ENCODE data around the gene NPY2R.

- TF ChIP-seq, protein P1, sequence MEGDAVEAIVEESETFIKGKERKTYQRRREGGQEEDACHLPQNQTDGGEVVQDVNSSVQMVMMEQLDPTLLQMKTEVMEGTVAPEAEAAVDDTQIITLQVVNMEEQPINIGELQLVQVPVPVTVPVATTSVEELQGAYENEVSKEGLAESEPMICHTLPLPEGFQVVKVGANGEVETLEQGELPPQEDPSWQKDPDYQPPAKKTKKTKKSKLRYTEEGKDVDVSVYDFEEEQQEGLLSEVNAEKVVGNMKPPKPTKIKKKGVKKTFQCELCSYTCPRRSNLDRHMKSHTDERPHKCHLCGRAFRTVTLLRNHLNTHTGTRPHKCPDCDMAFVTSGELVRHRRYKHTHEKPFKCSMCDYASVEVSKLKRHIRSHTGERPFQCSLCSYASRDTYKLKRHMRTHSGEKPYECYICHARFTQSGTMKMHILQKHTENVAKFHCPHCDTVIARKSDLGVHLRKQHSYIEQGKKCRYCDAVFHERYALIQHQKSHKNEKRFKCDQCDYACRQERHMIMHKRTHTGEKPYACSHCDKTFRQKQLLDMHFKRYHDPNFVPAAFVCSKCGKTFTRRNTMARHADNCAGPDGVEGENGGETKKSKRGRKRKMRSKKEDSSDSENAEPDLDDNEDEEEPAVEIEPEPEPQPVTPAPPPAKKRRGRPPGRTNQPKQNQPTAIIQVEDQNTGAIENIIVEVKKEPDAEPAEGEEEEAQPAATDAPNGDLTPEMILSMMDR (optimal IDR thresholded peaks at IDR 0.05 in 1 of 3, IDR thresholded peaks at IDR 0.05 in 1 of 3, conservative IDR thresholded peaks at IDR 0.05 in 1 of 3; ENCODE audit: extremely low read depth in 1 of 3, insufficient read depth in 2 of 3, low read length in 3 of 3), result no peak
- no peak for TF ChIP-seq EZH2 (IDR thresholded peaks at IDR 0.05; ENCODE audit: low read length)
Observed at GRCh38 chr4:155245105-155245504, 36.7 kb downstream of the NPY2R start.
